Astrocyte of the cerebellum (primary cell): ENCODE results near the gene APOBEC3G.
"Not testable (repeated sequence)": the region's sequence is repeated elsewhere in the genome, so short reads cannot be mapped to it uniquely, and the experiment has no call there.

ENCODE experiments used
- DNase-seq: peaks from one replicate; pipeline ENCODE4 v3.0.0-alpha.2; 2011; ENCODE audit warnings: low read depth
- H3K4me3 ChIP-seq: 2 replicates; pipeline ENCODE4 v1.5.1; 2011; ENCODE audit warnings: mild to moderate bottlenecking, low read depth, low read length, moderate library complexity
- CTCF ChIP-seq: IDR thresholded peaks from 2 replicates; pipeline ENCODE4 v1.5.1; 2012; ENCODE audit warnings: low read length, low read depth, moderate library complexity, mild to moderate bottlenecking; ENCODE audit errors: missing control alignments
- in situ Hi-C: cut with HindIII; loops from 2 replicates; pipeline ENCODE4 v1.10.0; 2017; ENCODE audit warnings: low sequenced_read_pairs

APOBEC3G gene

GRCh38 chr22:39077026-39077840, at the start of gene APOBEC3G:
Gene APOBEC3G (plus strand): TSS chr22:39077275. CDS start chr22:39077362, 87 bp downstream.
- DNase-seq, in situ Hi-C loops: not testable (repeated sequence)
- H3K4me3 ChIP-seq = peak within 1 kb of the TSS; percentile 28

DNA sequence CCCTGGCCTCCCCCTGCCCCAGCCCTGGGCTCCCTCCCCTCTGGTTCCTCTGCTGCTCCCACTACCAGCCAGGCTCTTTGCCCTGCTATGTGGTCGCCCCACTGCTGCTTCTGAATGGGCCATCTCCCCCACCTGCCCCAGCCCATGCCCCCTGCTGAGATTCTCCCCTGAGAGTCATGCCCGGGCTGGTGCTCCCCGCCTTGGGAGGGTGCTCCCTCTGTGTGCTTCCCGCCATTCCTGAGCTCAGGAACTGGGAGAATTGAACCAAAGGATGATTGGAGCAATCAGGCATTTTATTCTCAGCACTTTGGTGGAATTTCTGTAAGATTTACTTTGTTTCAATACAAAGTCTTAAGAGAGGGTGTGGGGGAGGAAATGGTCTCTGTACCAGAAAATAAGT, 49.4 kb upstream of the APOBEC3G start:
- H3K4me3 ChIP-seq = no peak overlapping the region
- no peak for TF ChIP-seq CTCF
- no peak for DNase-seq
- in situ Hi-C loops = no loop called here

- TF ChIP-seq CTCF = no peak
- no peak overlapping the region for H3K4me3 ChIP-seq
- in situ Hi-C loops = no loop called here
- no peak for DNase-seq
These were observed 48.8 kb upstream of the APOBEC3G start for GRCh38 chr22:39028281-39028680.

- no peak overlapping the region for H3K4me3 ChIP-seq
- in situ Hi-C loops = no loop called here
- TF ChIP-seq CTCF = no peak
- DNase-seq = no peak
These were observed 47.8 kb upstream of the APOBEC3G start for GRCh38 chr22:39029227-39029626.

GRCh38 chr22:39030705-39031104, 46.4 kb upstream of the APOBEC3G start:
- no peak overlapping the region for H3K4me3 ChIP-seq
- DNase-seq = no peak
- in situ Hi-C loops = no loop called here
- no peak for TF ChIP-seq CTCF

- in situ Hi-C loops, DNase-seq: not testable (repeated sequence)
These were observed 45.4 kb upstream of the APOBEC3G start for GRCh38 chr22:39031434-39032295.

DNA sequence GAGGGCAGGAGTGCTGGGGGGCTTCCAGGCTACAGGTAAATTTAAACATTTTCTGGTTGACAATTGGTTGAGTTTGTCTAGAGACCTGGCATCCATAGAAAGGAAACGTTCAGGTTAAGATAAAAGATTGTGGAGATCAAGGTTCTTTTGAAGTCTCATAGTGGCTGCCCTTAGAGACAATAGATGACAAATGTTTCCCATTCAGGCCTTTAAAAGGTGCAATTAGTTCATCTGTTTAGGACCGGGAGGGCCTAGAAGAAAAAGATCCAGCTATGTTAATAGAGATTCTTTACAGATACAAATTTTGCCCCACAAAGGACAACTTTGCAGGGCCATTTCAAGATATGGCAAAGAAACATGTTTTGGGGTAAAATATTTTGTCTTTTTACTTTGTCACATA, 40.0 kb upstream of the APOBEC3G start:
- in situ Hi-C loops, DNase-seq: not testable (repeated sequence)

More at GRCh38 chr22:39031434-39032295, 45.4 kb upstream of the APOBEC3G start:
- not testable (repeated sequence) for H3K4me3 ChIP-seq

More for the DNA sequence above, 40.0 kb upstream of the APOBEC3G start:
- not testable (repeated sequence) for H3K4me3 ChIP-seq
